ENCODE results near the gene GHITM.

- no peak for TF ChIP-seq CTCF (IDR thresholded peaks at IDR 0.05 in 8 of 11, conservative IDR thresholded peaks at IDR 0.05 in 3 of 11)
- TF ChIP-seq POLR2AphosphoS5 (IDR thresholded peaks at IDR 0.05), result no peak
These were observed 1.5 kb upstream of the GHITM start for GRCh38 chr10:84137811-84138210.

Data from spleen (tissue), 7 donors.